AG04450 (cell line): ENCODE measurements around the gene PKIG. TPM values are rescaled to one million over a fixed set of nuclear protein-coding genes. Genes with fewer than 3 reads are reported as not detected.

Experiments
- CTCF ChIA-PET: fragments of 300-600, 350-600 bp; formaldehyde crosslinking; extraction: SDS; loops from one replicate; lab custom pipeline; 2022; ENCODE audit warnings: antibody characterized with exemption, inconsistent platforms; lab: Charles Lee
- POLR2A ChIA-PET: fragments of 350-600 bp; formaldehyde crosslinking; extraction: SDS; loops from one replicate; lab custom pipeline; 2021; ENCODE audit warnings: antibody characterized with exemption, inconsistent platforms; lab: Yijun Ruan, JAX
- DNase-seq: peaks from one replicate; pipeline ENCODE4 v3.0.0-alpha.2; 2011; ENCODE audit warnings: low read depth, low spot score
- H3K27ac ChIP-seq: one replicate; pipeline ENCODE4 v1.5.1; 2012; ENCODE audit warnings: low read depth, low read length, control low read depth
- H3K27me3 ChIP-seq: one replicate; pipeline ENCODE4 v1.6.0; 2012; ENCODE audit warnings: low read length; ENCODE audit not compliant: control insufficient read depth, insufficient read depth
- H3K4me3 ChIP-seq: 2 replicates; pipeline ENCODE4 v1.5.1; 2011; ENCODE audit warnings: mild to moderate bottlenecking, low read depth, low read length, control low read depth
- H3K9me3 ChIP-seq: 2 replicates; pipeline ENCODE4 v1.5.1; 2012; ENCODE audit warnings: low read length; ENCODE audit not compliant: control insufficient read depth, insufficient read depth
- CTCF ChIP-seq: IDR thresholded peaks from 2 replicates; pipeline ENCODE4 v1.5.1; 2011; ENCODE audit warnings: low read depth, low read length, control low read depth, inconsistent platforms
- polyA plus RNA-seq: library from polyadenylated mRNA; depleted of rRNA; stranded (reverse); fragments of >200 nt; gene quantifications from 2 replicates; pipeline ENCODE4 v1.2.3, GENCODE V29; 2011

The PKIG gene
- polyA plus RNA-seq, 1 experiment: 107 TPM

GRCh38 chr20:44620030-44620429 lies 37.7 kb downstream of the PKIG start:
- CTCF ChIA-PET: no interaction called here
- DNase-seq: no peak
- peaks cover 18% of the 10 kb centered on the region for H3K9me3 ChIP-seq
- H3K27ac ChIP-seq: peak overlapping the region; percentile 21
- H3K27me3 ChIP-seq: no peaks in the 10 kb centered on the region
- POLR2A ChIA-PET: no interaction called here
- no peak for TF ChIP-seq CTCF
- no peak overlapping the region for H3K4me3 ChIP-seq

- no peak for DNase-seq
- no peaks in the 10 kb centered on the region for H3K27me3 ChIP-seq
- peaks cover 18% of the 10 kb centered on the region for H3K9me3 ChIP-seq
- no peak for TF ChIP-seq CTCF
- ChIA-PET CTCF (no interaction called here), POLR2A (no interaction called here)
- H3K4me3 ChIP-seq: no peak overlapping the region
- H3K27ac ChIP-seq: no peak overlapping the region
Measured at GRCh38 chr20:44621325-44621724, 38.9 kb downstream of the PKIG start.

- CTCF ChIA-PET: interaction anchor here (1.2 kb wide), 1 partner anchor 55 kb away, joined by 3 read pairs; no protein-coding TSS in a partner anchor
- Histone ChIP-seq H3K27ac (no peak overlapping the region), H3K4me3 (no peak overlapping the region), H3K27me3 (no peaks in the 10 kb centered on the region), H3K9me3 (peaks cover 18% of the 10 kb centered on the region)
- POLR2A ChIA-PET: interaction anchor here (0.5 kb wide), 1 partner anchor 208 kb away, joined by 3 read pairs; no protein-coding TSS in a partner anchor
- DNase-seq: no peak
- no peak for TF ChIP-seq CTCF
Measured at GRCh38 chr20:44621939-44622338, 39.6 kb downstream of the PKIG start.

- no peaks in the 10 kb centered on the region for H3K27me3 ChIP-seq
- ChIA-PET CTCF (interaction anchor here (1.2 kb wide), 1 partner anchor 56 kb away, joined by 3 read pairs; no protein-coding TSS in a partner anchor), POLR2A (interaction anchor here (0.5 kb wide), 1 partner anchor 209 kb away, joined by 3 read pairs; no protein-coding TSS in a partner anchor)
- no peak for DNase-seq
- no peak for TF ChIP-seq CTCF
- peaks cover 18% of the 10 kb centered on the region for H3K9me3 ChIP-seq
- H3K4me3 ChIP-seq: no peak overlapping the region
- H3K27ac ChIP-seq: no peak overlapping the region
Measured at GRCh38 chr20:44622501-44623270, 40.3 kb downstream of the PKIG start.

GRCh38 chr20:44624152-44624551 lies 41.8 kb downstream of the PKIG start:
- ChIA-PET POLR2A (no interaction called here), CTCF (no interaction called here)
- no peak for TF ChIP-seq CTCF
- no peak overlapping the region for H3K4me3 ChIP-seq
- H3K9me3 ChIP-seq: peaks cover 18% of the 10 kb centered on the region
- H3K27me3 ChIP-seq: no peaks in the 10 kb centered on the region
- no peak for DNase-seq
- H3K27ac ChIP-seq: no peak overlapping the region
